ENCODE measurements around the gene MYO7B. TPM values are rescaled to one million over a fixed set of nuclear protein-coding genes. Genes with fewer than 3 reads are reported as not detected.

MYO7B gene
- total and polyA plus RNA-seq, 9 of the 15 experiments (the other 6 are each of a cell fraction or from before 2014, with no cell fraction given): 0.08 TPM; not detected in 8

GRCh38 chr2:127563458-127564428 is 28.3 kb downstream of the MYO7B start (continued):
- TF ChIP-seq SIX5 (IDR thresholded peaks at IDR 0.05; ENCODE audit: borderline replicate concordance in 1 of 2, insufficient read depth in 1 of 2, low read depth in 1 of 2, low read length in 2 of 2) (no peak), SFPQ (IDR thresholded peaks at IDR 0.05; ENCODE audit: low read depth, low read length) (no peak), TEAD2 (tag; IDR thresholded peaks at IDR 0.05) (no peak), THRB (CRISPR knock-in tag; conservative IDR thresholded peaks at IDR 0.05) (no peak), KAT2B (IDR thresholded peaks at IDR 0.05; ENCODE audit: low read depth, low read length) (no peak), CGGBP1 (CRISPR knock-in tag; IDR thresholded peaks at IDR 0.05) (no peak), ARID3B (CRISPR knock-in tag; IDR thresholded peaks at IDR 0.05; ENCODE audit: borderline replicate concordance) (no peak), ZNF507 (tag; conservative IDR thresholded peaks at IDR 0.05) (no peak), ZBTB9 (CRISPR knock-in tag; IDR thresholded peaks at IDR 0.05) (no peak)
- TF ChIP-seq, protein P1, sequence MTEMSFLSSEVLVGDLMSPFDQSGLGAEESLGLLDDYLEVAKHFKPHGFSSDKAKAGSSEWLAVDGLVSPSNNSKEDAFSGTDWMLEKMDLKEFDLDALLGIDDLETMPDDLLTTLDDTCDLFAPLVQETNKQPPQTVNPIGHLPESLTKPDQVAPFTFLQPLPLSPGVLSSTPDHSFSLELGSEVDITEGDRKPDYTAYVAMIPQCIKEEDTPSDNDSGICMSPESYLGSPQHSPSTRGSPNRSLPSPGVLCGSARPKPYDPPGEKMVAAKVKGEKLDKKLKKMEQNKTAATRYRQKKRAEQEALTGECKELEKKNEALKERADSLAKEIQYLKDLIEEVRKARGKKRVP (CRISPR knock-in tag; IDR thresholded peaks at IDR 0.05): no peak

All from K562 (cell line).